ENCODE measurements around the gene LRRC59.

DNA sequence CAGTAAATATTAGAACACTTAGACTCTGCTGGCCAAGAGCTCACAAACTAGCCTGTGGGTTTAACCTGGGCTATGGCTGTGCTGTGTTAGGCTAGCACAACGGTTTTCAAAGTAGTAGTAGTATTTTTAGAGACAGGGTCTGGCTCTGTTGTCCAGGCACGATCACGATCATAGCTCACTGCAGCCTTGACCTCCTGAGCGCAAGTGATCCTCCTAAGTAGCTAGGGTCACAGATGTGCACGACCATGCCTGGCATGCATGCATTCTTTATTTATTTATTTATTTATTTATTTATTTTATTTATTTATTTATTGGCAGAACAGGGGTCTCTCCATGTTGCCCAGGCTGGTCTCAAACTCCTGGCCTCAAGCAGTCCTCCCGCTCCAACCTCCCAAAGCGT lies 34.7 kb downstream of the LRRC59 start:
- TF ChIP-seq, protein P1, sequence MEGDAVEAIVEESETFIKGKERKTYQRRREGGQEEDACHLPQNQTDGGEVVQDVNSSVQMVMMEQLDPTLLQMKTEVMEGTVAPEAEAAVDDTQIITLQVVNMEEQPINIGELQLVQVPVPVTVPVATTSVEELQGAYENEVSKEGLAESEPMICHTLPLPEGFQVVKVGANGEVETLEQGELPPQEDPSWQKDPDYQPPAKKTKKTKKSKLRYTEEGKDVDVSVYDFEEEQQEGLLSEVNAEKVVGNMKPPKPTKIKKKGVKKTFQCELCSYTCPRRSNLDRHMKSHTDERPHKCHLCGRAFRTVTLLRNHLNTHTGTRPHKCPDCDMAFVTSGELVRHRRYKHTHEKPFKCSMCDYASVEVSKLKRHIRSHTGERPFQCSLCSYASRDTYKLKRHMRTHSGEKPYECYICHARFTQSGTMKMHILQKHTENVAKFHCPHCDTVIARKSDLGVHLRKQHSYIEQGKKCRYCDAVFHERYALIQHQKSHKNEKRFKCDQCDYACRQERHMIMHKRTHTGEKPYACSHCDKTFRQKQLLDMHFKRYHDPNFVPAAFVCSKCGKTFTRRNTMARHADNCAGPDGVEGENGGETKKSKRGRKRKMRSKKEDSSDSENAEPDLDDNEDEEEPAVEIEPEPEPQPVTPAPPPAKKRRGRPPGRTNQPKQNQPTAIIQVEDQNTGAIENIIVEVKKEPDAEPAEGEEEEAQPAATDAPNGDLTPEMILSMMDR (IDR thresholded peaks at IDR 0.05; ENCODE audit: insufficient read depth, low read length) = no peak
- TF ChIP-seq GABPA (IDR thresholded peaks at IDR 0.05; ENCODE audit: low read depth) = no peak
- TF ChIP-seq, protein P2, sequence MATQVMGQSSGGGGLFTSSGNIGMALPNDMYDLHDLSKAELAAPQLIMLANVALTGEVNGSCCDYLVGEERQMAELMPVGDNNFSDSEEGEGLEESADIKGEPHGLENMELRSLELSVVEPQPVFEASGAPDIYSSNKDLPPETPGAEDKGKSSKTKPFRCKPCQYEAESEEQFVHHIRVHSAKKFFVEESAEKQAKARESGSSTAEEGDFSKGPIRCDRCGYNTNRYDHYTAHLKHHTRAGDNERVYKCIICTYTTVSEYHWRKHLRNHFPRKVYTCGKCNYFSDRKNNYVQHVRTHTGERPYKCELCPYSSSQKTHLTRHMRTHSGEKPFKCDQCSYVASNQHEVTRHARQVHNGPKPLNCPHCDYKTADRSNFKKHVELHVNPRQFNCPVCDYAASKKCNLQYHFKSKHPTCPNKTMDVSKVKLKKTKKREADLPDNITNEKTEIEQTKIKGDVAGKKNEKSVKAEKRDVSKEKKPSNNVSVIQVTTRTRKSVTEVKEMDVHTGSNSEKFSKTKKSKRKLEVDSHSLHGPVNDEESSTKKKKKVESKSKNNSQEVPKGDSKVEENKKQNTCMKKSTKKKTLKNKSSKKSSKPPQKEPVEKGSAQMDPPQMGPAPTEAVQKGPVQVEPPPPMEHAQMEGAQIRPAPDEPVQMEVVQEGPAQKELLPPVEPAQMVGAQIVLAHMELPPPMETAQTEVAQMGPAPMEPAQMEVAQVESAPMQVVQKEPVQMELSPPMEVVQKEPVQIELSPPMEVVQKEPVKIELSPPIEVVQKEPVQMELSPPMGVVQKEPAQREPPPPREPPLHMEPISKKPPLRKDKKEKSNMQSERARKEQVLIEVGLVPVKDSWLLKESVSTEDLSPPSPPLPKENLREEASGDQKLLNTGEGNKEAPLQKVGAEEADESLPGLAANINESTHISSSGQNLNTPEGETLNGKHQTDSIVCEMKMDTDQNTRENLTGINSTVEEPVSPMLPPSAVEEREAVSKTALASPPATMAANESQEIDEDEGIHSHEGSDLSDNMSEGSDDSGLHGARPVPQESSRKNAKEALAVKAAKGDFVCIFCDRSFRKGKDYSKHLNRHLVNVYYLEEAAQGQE (IDR thresholded peaks at IDR 0.05; ENCODE audit: insufficient replicate concordance, low read depth) = no peak

Measured in HL-60 (cell line).